HG03521 (cell line): ENCODE data around the gene PTP4A1.
"Not testable (repeated sequence)": the region's sequence is repeated elsewhere in the genome, so short reads cannot be mapped to it uniquely, and the experiment has no call there.

Experiments used
- ATAC-seq: cut with Tn5 transposase; IDR thresholded peaks from one replicate; pipeline ENCODE4 v1.9.1; 2021; ENCODE audit warnings: mild to moderate bottlenecking, moderate library complexity; ENCODE audit not compliant: unreplicated experiment

The PTP4A1 gene

DNA sequence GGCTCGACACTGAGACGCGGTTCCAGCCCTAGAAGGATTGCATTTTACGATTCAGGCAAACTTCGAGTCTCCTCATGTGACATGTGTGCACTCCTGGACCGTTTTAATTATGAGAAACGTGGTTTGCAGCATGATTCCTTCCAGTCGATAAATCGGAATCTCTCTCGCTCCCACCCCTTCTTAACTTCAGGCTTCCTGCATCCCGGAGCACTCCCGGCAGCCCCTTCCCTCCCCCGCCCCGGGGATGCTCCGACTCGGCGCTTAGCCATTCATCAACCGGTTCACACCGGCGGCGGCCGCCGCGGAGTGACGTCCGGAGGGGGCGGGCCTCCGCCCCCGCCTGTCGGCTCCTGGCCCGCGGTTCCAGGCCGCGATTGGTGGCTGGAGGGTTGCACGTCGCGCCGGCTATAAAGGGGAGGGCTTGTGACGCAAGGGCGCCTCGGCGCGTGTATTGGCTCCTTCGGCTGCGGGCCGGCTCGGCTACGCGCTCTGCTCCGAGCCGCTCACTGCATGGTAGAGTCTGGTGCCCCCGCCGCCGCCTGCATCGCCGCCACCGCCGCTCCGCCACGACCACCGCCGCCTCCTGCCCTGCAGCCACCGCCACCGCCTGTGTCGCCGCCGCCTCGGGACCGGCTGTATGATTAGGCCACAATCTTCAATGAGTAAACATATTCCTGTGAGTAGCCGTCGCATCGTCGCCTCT lies at the start of gene PTP4A1, which contains the start of gene LOC128125822:
Gene PTP4A1, plus strand, starts transcription at position 437 of the 703 bp plus-strand sequence. CDS start 4,401 bp downstream, outside the sequence.
Gene LOC128125822, plus strand, starts transcription at position 437 of the 703 bp plus-strand sequence.
- peak; percentile 91 for ATAC-seq

DNA sequence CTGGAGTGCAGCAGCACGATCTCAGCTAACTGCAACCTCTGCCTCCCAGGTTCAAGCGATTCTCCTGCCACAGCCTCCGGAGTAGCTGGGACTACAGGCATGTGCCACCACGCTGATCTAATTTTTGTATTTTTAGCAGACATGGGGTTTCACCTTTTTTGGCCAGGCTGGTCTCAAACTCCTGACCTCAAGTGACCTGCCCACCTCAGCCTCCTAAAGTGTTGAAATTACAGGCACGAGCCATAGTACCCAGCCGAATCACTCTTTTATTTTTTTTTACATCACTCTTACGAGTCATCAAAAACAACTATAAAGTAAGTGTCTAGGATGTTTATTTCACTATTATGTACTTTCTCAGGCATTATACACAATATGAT lies 49.4 kb upstream of the PTP4A1 start:
- ATAC-seq = not testable (repeated sequence)

DNA sequence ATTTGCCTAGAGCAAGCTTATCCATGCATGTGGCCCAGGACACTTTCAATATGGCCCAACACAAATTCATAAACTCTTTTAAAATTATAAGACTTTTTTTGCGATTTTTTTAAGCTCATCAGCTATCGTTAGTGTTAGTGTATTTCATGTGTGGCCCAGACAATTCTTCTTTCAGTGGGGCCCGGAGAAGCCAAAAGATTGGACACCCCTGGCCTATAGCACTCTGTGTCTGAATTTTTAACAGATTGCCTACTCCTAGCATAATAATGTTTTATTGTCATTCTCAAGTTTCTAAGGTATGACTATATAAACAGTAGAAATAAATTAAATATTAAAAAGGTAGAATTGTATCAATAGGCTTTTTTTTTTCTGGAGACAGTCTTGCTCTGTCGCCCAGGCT lies 48.6 kb upstream of the PTP4A1 start:
- ATAC-seq = no peak

GRCh38 chr6:63525186-63525878 lies 46.9 kb upstream of the PTP4A1 start:
- ATAC-seq = no peak

DNA sequence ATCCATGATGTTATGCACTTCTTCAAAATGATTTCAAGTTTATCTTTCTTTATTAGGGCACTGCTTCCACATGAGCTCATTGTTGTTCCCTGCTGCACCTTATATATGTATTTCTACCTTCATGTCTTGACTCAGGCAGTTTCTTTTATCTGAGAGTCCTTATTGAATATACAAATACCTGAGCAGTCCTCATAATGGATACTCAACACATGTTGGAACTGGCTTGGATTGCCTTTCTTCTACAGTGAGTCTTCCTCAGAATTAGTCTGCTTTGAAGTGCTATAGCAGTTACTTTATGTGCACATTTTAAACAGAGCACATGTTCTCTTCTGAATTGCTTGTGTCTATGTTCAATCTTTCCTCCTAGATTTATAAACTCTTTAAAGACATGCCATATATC lies 45.3 kb upstream of the PTP4A1 start:
- ATAC-seq = no peak

GRCh38 chr6:63527658-63528514 lies 44.4 kb upstream of the PTP4A1 start:
- no peak for ATAC-seq

- no peak for ATAC-seq
These were observed 42.8 kb upstream of the PTP4A1 start for GRCh38 chr6:63529498-63529897.

DNA sequence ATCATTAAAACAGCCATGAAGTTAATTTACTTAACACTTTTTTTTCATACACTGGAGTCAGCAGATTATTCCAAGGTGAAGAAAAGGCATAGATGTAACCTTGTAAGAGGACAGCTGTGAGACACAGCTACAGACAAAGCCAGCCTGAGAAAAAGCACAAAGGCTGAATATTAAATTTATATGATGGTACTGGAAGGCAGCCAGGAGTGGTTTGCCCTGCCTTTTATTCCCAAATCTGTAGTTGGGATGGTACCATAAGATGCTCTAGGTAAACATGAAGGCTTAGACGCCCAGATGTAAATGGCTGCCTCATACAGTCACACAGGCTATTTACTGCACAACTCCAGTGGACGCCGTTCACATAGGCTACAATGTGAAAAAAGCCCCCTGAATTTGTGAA lies 42.1 kb upstream of the PTP4A1 start:
- ATAC-seq = no peak

DNA sequence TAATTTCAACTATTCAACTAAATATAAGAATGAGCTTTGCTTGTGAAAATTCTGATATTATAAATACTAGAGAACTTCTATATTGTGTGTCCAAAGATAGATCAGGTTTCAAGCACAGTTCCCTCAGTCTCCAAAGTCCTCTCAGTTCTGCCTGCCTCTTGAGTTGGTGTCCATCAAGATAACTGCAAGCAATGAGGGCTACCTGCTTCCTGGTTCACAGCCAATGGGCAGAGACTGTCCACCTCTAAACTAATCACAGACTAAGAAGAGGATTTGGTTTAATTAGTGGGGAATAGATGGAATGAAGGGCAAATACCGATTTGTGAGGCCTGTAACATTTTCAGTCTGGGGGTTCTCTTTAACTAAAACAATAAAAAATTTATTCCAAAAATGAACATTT lies 41.3 kb upstream of the PTP4A1 start:
- ATAC-seq = no peak

DNA sequence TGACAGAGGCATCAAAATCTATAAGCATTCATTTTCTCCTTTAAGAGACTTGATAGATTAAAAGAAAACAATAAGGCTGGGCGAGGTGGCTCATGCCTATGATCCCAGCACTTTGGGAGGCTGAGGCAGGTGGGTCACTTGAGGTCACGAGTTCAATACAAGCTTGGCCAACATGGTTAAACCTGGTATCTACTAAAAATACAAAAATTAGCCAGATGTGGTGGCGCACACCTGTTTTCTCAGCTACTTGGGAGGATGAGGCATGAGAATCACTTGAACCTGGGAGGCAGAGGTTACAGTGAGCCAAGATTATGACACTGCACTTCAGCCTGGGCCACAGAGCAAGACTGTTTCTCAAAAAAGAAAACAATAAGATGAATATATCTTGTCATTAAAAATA lies 39.3 kb upstream of the PTP4A1 start:
- no peak for ATAC-seq

GRCh38 chr6:63533952-63534351 lies 38.3 kb upstream of the PTP4A1 start:
- no peak for ATAC-seq

- ATAC-seq = no peak
These were observed 34.9 kb upstream of the PTP4A1 start for GRCh38 chr6:63537201-63537958.

DNA sequence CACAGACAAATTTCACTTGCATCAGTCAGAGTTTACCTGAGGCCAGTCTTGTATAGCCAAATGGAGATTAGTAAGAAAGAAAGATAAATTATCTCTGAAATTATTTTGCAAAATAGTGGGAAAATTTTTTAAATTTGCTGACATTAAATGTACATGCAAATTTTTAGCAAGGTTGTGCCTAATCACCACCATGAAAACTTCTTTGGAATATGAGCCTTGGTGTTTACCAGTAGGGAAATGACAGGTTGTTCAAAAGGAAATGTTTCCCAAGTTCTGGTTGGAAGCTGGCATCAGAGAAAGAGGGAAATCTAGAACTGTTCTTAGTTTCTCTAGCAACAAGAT lies 34.4 kb upstream of the PTP4A1 start:
- ATAC-seq = no peak

DNA sequence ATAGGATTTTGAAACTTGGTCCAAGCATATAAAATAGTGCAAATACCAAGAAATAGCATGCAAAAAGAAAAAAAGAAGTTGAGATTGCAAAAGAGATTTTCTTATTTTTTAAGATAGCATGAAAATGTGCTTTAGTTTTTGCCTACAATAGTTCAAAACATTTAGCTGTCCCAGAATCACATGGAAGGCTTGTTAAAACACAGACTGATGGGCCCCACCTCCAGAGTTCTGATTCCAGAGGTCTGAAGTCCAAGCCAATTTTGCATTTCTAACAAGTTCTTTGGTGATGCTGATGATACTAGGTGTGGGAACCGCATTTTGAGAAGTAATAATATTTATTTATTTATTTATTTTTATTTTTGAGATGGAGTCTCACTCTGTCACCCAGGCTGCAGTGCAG lies 33.7 kb upstream of the PTP4A1 start:
- no peak for ATAC-seq

- ATAC-seq = no peak
These were observed 29.3 kb upstream of the PTP4A1 start for GRCh38 chr6:63543001-63543400.

DNA sequence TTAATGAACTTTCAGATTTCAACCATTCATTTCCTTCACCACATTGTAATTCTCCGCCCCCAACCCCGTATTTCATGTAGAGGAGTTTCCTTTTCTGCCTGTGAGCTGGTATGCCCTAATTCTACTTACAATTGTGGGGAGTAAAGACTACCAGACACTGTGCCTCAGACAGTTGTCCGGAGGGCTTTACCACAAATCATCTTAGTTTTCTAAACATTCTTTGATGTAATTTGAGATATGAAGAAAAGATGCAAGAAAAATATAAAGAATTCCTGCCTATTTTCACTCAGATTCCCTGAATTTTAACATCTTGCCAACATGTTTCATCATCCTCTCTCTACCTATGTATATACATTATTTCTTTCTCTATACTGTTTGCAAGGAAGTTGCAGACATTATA lies 28.3 kb upstream of the PTP4A1 start:
- ATAC-seq = no peak

DNA sequence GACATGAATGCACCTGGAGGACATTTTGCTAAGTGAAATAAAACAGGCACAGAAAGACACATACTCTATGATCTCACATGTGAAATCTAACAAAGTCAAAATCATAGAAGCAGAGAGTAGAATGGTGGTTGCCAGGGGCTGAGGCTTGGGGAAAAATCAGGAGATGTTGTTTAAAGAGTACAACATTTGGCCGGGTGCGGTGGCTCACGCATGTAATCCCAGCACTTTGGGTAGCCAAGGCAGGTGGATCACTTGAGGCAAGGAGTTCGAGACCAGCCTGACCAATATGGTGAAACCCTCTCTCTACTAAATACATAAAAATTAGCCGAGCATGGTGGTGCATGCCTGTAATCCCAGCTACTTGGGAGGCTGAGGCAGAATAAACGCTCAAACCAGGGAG lies 26.0 kb upstream of the PTP4A1 start:
- ATAC-seq = no peak

- ATAC-seq = no peak
These were observed 25.6 kb upstream of the PTP4A1 start for GRCh38 chr6:63546697-63547096.

- ATAC-seq = no peak
These were observed 23.2 kb upstream of the PTP4A1 start for GRCh38 chr6:63549076-63549475.

- ATAC-seq = peak; percentile 98
These were observed 19.1 kb upstream of the PTP4A1 start for GRCh38 chr6:63553208-63553607.

DNA sequence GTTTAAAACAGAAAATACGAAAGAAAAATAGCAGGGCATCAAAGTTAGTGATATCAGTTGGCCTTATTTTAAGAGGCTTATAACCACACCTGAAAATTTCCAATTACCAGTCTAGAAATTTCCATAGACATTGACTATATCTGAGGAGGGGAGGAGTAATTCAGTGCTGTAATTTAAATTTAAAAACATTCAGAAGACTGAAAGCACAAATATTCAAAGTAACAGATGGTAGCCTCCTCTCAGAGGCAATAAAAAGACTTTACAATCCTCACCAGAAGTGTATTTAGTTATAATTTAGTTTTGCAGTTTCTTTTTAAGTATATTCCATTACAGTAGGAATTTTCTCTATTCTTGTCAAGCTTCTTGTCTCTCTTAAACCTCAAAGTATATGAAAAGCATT lies 18.4 kb upstream of the PTP4A1 start:
- no peak for ATAC-seq
